Gastrocnemius medialis (tissue), 4 donors: ENCODE measurements around the gene PHKA1.

Experiments
- POLR2A ChIP-seq, 2 donors: fragments of 450-650 bp; IDR thresholded peaks; one replicate each; pipeline ENCODE4 v1.6.1; 2017; ENCODE audit warnings: antibody characterized with exemption in 2 of 2, mild to moderate bottlenecking in 2 of 2, moderate library complexity in 2 of 2
- TF ChIP-seq, protein P1 (sequence below), 5 experiments: fragments of 450-650 bp in 3 of 5; fragments of 200-600 bp in 2 of 5; sonication (generic) in 2 of 5; IDR thresholded peaks in 4 of 5; conservative IDR thresholded peaks in 1 of 5; 1 replicate in 4 of 5; 2 replicates in 1 of 5; pipeline ENCODE4 v1.5.1; 2016 to 2019; ENCODE audit warnings: antibody characterized with exemption in 5 of 5, mild to moderate bottlenecking in 3 of 5, moderate library complexity in 3 of 5

DNA sequence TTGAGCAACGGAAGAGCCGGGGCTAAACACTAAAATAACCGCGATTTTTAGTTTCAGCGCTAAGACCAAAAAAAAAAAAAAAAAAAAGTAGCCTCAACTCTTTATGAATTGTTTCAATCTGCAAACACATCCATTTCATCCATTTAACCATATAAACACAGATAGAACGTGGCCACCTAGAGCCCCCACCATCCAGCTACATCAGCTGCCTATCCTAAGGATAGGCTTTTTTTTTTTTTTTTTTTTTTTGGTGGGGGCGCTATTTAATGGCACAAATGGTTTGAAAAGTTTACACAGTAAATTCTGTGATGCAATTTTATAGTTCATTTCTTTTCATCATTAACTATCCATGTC is 141.0 kb downstream of the PHKA1 start:
- TF ChIP-seq, protein P1, sequence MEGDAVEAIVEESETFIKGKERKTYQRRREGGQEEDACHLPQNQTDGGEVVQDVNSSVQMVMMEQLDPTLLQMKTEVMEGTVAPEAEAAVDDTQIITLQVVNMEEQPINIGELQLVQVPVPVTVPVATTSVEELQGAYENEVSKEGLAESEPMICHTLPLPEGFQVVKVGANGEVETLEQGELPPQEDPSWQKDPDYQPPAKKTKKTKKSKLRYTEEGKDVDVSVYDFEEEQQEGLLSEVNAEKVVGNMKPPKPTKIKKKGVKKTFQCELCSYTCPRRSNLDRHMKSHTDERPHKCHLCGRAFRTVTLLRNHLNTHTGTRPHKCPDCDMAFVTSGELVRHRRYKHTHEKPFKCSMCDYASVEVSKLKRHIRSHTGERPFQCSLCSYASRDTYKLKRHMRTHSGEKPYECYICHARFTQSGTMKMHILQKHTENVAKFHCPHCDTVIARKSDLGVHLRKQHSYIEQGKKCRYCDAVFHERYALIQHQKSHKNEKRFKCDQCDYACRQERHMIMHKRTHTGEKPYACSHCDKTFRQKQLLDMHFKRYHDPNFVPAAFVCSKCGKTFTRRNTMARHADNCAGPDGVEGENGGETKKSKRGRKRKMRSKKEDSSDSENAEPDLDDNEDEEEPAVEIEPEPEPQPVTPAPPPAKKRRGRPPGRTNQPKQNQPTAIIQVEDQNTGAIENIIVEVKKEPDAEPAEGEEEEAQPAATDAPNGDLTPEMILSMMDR (IDR thresholded peaks at IDR 0.05 in 4 of 5, conservative IDR thresholded peaks at IDR 0.05 in 1 of 5): no peak
- TF ChIP-seq POLR2A (IDR thresholded peaks at IDR 0.05): no peak
